ENCODE results near the gene NECTIN2.
"Not testable (repeated sequence)": the region's sequence is repeated elsewhere in the genome, so short reads cannot be mapped to it uniquely, and the experiment has no call there.

NECTIN2 gene

GRCh38 chr19:44820648-44821609, 25.2 kb upstream of the NECTIN2 start:
- no peak overlapping the region for H3K4me3 ChIP-seq (ENCODE audit: low read length)
- no peaks in the 10 kb centered on the region for H3K27me3 ChIP-seq (ENCODE audit: control insufficient read depth, insufficient read depth, low read length)
- H3K4me1 ChIP-seq (ENCODE audit: control insufficient read depth, insufficient read depth, low read length), result no peaks in the 10 kb centered on the region
- no peak overlapping the region for H3K27ac ChIP-seq (ENCODE audit: low read depth, low read length)
- no peak overlapping the region for H3K9ac ChIP-seq (ENCODE audit: low read length)
- no peaks in the 10 kb centered on the region for H3K36me3 ChIP-seq (ENCODE audit: control insufficient read depth, insufficient read depth, low read length)

DNA sequence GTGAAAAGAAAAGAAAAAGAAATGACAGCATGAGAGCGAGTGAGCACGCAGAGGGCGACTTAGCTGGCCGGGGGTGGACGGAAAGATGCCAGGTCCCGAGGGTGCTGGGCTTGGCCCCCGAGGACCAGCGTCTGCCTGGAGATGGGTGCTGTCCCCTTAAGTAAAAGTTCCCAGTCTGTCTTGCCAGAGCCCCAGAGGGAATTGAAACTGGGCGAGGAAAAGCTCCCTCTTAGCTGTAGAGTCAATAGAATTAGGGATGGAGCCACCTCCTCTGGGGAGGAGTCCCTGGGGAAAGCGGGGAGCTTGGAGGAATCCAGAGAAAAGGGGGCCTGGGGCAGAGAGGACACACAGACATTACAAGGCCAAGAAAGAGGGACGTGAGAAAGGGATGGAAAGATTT, 23.9 kb upstream of the NECTIN2 start:
- no peaks in the 10 kb centered on the region for H3K36me3 ChIP-seq (ENCODE audit: control insufficient read depth, insufficient read depth, low read length)
- no peak overlapping the region for H3K27ac ChIP-seq (ENCODE audit: low read depth, low read length)
- no peaks in the 10 kb centered on the region for H3K27me3 ChIP-seq (ENCODE audit: control insufficient read depth, insufficient read depth, low read length)
- no peaks in the 10 kb centered on the region for H3K4me1 ChIP-seq (ENCODE audit: control insufficient read depth, insufficient read depth, low read length)
- H3K9ac ChIP-seq (ENCODE audit: low read length), result no peak overlapping the region
- no peak overlapping the region for H3K4me3 ChIP-seq (ENCODE audit: low read length)

DNA sequence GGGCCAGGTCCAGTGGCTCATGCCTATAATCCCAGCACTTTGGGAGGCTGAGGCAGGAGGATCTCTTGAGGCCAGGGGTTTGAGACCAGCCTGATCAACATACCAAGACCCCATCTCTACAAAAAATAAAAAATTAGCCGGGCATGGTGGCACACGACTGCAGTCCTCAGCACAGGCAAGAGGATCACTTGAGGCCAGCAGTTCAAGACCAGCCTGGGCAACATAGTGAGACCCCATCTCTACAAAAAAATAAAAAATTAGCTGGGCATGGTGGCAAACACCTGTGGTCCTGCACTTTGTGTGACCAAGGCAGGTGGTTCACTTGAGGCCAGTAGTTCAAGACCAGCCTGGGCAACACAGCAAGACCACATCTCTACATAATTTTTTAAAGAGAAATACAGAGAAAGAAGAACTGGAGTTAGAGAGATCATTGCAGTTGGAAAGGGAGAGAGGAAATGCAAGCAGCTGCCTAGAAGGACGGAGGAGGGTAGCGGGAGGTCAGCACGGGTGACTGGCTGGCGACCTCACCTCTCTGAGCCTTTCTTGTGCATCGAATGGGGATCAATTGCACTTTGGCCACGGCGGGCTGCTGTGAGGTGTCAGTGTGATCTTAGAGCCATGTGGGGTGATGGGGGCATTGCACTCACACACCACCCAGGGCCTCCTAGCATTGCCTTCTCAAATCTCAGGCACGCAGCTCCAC, 23.3 kb upstream of the NECTIN2 start:
- H3K4me3 ChIP-seq (ENCODE audit: low read length), result no peak overlapping the region
- no peak overlapping the region for H3K27ac ChIP-seq (ENCODE audit: low read depth, low read length)
- H3K27me3 ChIP-seq (ENCODE audit: control insufficient read depth, insufficient read depth, low read length), result no peaks in the 10 kb centered on the region
- no peak overlapping the region for H3K9ac ChIP-seq (ENCODE audit: low read length)
- no peaks in the 10 kb centered on the region for H3K4me1 ChIP-seq (ENCODE audit: control insufficient read depth, insufficient read depth, low read length)
- H3K36me3 ChIP-seq (ENCODE audit: control insufficient read depth, insufficient read depth, low read length), result no peaks in the 10 kb centered on the region

DNA sequence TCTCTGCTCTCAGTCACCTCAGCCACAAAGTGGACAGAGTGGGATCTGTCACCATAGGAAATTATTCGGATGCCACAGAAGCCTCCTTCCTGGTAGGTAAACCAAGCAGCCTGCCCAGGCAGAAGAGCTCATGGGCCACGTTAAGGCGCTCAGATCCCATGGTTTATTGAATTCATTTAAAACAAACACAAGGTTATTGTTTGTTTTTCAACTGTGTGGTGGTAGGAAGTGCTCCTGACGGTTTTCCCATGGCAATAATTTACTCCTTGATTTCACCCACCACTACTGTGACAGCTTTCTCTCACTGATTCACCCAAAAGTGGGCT, 22.8 kb upstream of the NECTIN2 start:
- Histone ChIP-seq H3K4me1 (ENCODE audit: control insufficient read depth, insufficient read depth, low read length) (no peaks in the 10 kb centered on the region), H3K36me3 (ENCODE audit: control insufficient read depth, insufficient read depth, low read length) (no peaks in the 10 kb centered on the region), H3K9ac (ENCODE audit: low read length) (no peak overlapping the region), H3K4me3 (ENCODE audit: low read length) (no peak overlapping the region), H3K27ac (ENCODE audit: low read depth, low read length) (no peak overlapping the region), H3K27me3 (ENCODE audit: control insufficient read depth, insufficient read depth, low read length) (no peaks in the 10 kb centered on the region)

GRCh38 chr19:44824761-44825160, 21.3 kb upstream of the NECTIN2 start:
- no peak overlapping the region for H3K4me3 ChIP-seq (ENCODE audit: low read length)
- no peak overlapping the region for H3K27ac ChIP-seq (ENCODE audit: low read depth, low read length)
- H3K9ac ChIP-seq (ENCODE audit: low read length), result no peak overlapping the region

GRCh38 chr19:44832875-44833274, 13.2 kb upstream of the NECTIN2 start:
- H3K27me3 ChIP-seq (ENCODE audit: control insufficient read depth, insufficient read depth, low read length); H3K36me3 ChIP-seq (ENCODE audit: control insufficient read depth, insufficient read depth, low read length); H3K4me3 ChIP-seq (ENCODE audit: low read length); H3K4me1 ChIP-seq (ENCODE audit: control insufficient read depth, insufficient read depth, low read length); H3K9ac ChIP-seq (ENCODE audit: low read length); H3K27ac ChIP-seq (ENCODE audit: low read depth, low read length): not testable (repeated sequence)

More at GRCh38 chr19:44824761-44825160, 21.3 kb upstream of the NECTIN2 start:
- no peaks in the 10 kb centered on the region for H3K36me3 ChIP-seq (ENCODE audit: control insufficient read depth, insufficient read depth, low read length)
- no peaks in the 10 kb centered on the region for H3K4me1 ChIP-seq (ENCODE audit: control insufficient read depth, insufficient read depth, low read length)
- H3K27me3 ChIP-seq (ENCODE audit: control insufficient read depth, insufficient read depth, low read length), result no peaks in the 10 kb centered on the region

DNA sequence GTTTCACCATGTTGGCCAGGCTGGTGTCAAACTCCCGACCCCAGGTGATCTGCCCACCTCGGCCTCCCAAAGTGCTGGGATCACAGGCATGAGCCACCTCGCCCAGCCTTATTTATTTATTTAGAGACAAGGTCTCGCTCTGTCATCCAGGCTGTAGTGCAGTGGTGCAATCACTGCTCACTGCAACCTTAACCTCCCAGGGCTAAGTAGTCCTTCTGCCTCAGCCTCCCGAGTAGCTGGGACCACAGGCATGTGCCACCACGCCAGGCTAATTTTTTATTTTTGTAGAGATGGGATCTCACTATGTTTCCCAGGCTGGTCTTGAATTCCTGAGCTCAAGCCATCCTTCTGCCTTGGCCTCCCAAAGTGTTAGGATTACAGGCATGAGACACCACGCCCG, 11.7 kb upstream of the NECTIN2 start:
- H3K4me3 ChIP-seq (ENCODE audit: low read length); H3K9ac ChIP-seq (ENCODE audit: low read length): not testable (repeated sequence)

DNA sequence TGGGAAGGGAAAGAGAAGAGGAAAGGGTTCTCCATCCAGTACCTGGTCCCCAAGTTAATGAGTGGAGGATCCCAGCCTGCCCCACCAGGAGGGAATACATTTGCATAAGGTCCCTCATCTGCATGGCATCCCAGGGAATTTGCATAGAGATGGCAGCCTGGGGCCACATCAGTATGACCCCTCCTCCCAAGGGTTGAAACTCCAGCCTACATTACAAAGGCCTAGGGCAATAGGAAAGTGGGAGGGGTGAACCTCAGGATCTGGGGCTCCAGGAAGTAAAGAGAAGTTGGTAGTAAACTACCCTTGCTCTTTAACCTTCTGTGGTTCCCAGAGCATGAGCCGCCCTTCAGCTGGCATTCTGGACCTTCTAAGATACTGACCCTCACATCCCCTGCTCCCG, 6.8 kb upstream of the NECTIN2 start:
- no peak overlapping the region for H3K4me3 ChIP-seq (ENCODE audit: low read length)
- H3K36me3 ChIP-seq (ENCODE audit: control insufficient read depth, insufficient read depth, low read length), result no peaks in the 10 kb centered on the region
- H3K27ac ChIP-seq (ENCODE audit: low read depth, low read length), result no peak overlapping the region
- no peaks in the 10 kb centered on the region for H3K4me1 ChIP-seq (ENCODE audit: control insufficient read depth, insufficient read depth, low read length)
- H3K27me3 ChIP-seq (ENCODE audit: control insufficient read depth, insufficient read depth, low read length), result no peaks in the 10 kb centered on the region
- no peak overlapping the region for H3K9ac ChIP-seq (ENCODE audit: low read length)

More for the DNA sequence above, 11.7 kb upstream of the NECTIN2 start:
- H3K4me1 ChIP-seq (ENCODE audit: control insufficient read depth, insufficient read depth, low read length); H3K36me3 ChIP-seq (ENCODE audit: control insufficient read depth, insufficient read depth, low read length); H3K27ac ChIP-seq (ENCODE audit: low read depth, low read length); H3K27me3 ChIP-seq (ENCODE audit: control insufficient read depth, insufficient read depth, low read length): not testable (repeated sequence)

DNA sequence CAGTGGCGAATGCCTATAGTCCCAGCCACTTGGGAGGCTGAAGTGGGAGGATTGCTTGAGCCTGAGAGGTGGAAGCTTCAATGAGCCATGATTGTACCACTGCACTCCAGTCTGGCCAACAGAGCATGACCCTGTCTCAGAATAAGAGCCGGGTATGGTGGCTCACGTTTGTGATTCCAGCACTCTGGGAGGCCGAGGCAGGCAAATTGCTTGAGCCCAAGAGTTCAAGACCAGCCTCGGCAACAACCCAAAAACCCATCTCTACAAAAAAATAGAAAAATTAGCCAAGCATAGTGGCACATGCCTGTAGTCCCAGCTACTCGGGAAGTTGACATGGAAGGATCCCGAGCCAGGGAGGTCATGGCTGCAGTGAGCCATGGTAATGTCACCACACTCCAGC, 5.3 kb upstream of the NECTIN2 start:
- H3K27ac ChIP-seq (ENCODE audit: low read depth, low read length), result no peak overlapping the region
- H3K9ac ChIP-seq (ENCODE audit: low read length), result no peak overlapping the region
- peaks cover 4% of the 10 kb centered on the region for H3K4me1 ChIP-seq (ENCODE audit: control insufficient read depth, insufficient read depth, low read length)

DNA sequence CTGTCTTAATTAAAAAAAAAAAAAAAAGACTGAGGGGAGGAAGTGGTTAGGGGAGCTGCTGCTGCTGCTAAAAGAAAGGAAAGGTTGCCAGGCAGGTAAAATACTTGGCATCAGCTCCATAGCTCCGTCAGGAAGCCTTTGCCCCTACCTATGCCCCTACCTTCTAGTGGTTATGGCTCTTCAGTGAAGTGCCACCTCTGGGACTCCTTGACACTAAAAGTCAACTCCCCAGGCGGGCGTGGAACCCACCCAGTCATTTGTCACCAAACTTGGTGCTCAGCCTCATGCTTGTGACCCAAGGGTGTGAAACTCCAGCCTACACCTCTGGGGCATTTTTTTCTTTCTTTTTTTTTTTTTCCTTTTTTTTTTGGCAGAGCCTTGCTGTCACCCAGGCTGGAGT, 4.9 kb upstream of the NECTIN2 start:
- H3K36me3 ChIP-seq (ENCODE audit: control insufficient read depth, insufficient read depth, low read length), result no peaks in the 10 kb centered on the region

More for the DNA sequence above, 5.3 kb upstream of the NECTIN2 start:
- no peaks in the 10 kb centered on the region for H3K27me3 ChIP-seq (ENCODE audit: control insufficient read depth, insufficient read depth, low read length)
- no peak overlapping the region for H3K4me3 ChIP-seq (ENCODE audit: low read length)
- no peaks in the 10 kb centered on the region for H3K36me3 ChIP-seq (ENCODE audit: control insufficient read depth, insufficient read depth, low read length)

GRCh38 chr19:44845286-44845611, 848 bp upstream of the NECTIN2 start:
- Histone ChIP-seq H3K36me3 (ENCODE audit: control insufficient read depth, insufficient read depth, low read length) (no peaks in the 10 kb centered on the region), H3K4me3 (ENCODE audit: low read length) (peak overlapping the region; percentile 76), H3K27me3 (ENCODE audit: control insufficient read depth, insufficient read depth, low read length) (no peaks in the 10 kb centered on the region), H3K27ac (ENCODE audit: low read depth, low read length) (no peak overlapping the region), H3K9ac (ENCODE audit: low read length) (no peak overlapping the region), H3K4me1 (ENCODE audit: control insufficient read depth, insufficient read depth, low read length) (peaks cover 18% of the 10 kb centered on the region)

More for the DNA sequence above, 4.9 kb upstream of the NECTIN2 start:
- no peak overlapping the region for H3K4me3 ChIP-seq (ENCODE audit: low read length)
- H3K27me3 ChIP-seq (ENCODE audit: control insufficient read depth, insufficient read depth, low read length), result no peaks in the 10 kb centered on the region
- no peak overlapping the region for H3K27ac ChIP-seq (ENCODE audit: low read depth, low read length)
- no peak overlapping the region for H3K9ac ChIP-seq (ENCODE audit: low read length)
- peaks cover 4% of the 10 kb centered on the region for H3K4me1 ChIP-seq (ENCODE audit: control insufficient read depth, insufficient read depth, low read length)

DNA sequence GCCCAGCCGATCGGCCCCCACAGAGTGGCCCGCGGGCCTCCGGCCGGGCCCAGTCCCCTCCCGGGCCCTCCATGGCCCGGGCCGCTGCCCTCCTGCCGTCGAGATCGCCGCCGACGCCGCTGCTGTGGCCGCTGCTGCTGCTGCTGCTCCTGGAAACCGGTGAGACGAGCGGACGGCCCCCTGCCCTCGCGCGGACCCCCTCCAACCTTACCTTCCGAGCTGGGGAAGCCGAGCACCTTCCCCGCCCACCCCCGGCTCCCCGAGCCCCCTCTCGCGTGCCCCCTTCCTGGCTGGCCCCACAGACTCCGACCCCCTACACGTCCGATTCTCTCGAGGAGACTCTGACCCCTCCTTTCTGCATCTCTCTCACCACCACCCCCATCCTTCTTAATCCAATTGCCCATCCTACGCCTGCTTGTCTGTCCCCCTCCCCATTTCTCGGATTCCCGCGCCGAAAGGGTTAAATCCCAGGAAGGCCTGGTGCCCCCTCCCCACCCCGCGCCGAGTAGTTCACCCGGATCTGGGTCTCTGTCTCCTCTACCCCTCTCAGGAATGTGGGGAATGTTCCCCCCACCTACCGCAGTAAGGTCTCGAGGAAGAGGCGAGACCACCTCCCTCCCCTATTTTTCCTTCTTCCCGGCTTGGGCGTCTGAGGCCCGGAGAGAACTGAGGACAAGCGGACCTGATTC, 502 bp downstream of the NECTIN2 start:
- H3K27me3 ChIP-seq (ENCODE audit: control insufficient read depth, insufficient read depth, low read length), result no peaks in the 10 kb centered on the region
- H3K36me3 ChIP-seq (ENCODE audit: control insufficient read depth, insufficient read depth, low read length), result no peaks in the 10 kb centered on the region
- H3K4me1 ChIP-seq (ENCODE audit: control insufficient read depth, insufficient read depth, low read length), result peaks cover 18% of the 10 kb centered on the region
- peak overlapping the region; percentile 83 for H3K4me3 ChIP-seq (ENCODE audit: low read length)
- peak overlapping the region; percentile 90 for H3K27ac ChIP-seq (ENCODE audit: low read depth, low read length)
- peak overlapping the region; percentile 94 for H3K9ac ChIP-seq (ENCODE audit: low read length)
